Astrocyte (in vitro differentiated cells and primary cell): ENCODE data around the gene EIF3J. TPM values are rescaled to one million over a fixed set of nuclear protein-coding genes. Genes with fewer than 3 reads are reported as not detected.

Experiments
- DNase-seq: peaks from one replicate; pipeline ENCODE4 v3.0.0-alpha.2; 2010; ENCODE audit warnings: low read depth
- FAIRE-seq: peaks from 2 replicates; lab custom pipeline; 2011; peaks lifted over from hg19 to GRCh38; lab: Jason Lieb, UNC
- H2AFZ ChIP-seq: 2 replicates; pipeline ENCODE4 v1.6.0; 2012; ENCODE audit warnings: low read depth, low read length, inconsistent platforms
- H3K27ac ChIP-seq: 2 replicates; pipeline ENCODE4 v1.5.1; 2011; ENCODE audit warnings: low read depth, low read length, inconsistent platforms
- H3K27me3 ChIP-seq: 2 replicates; pipeline ENCODE4 v1.6.0; 2011; ENCODE audit warnings: low read length, inconsistent platforms; ENCODE audit not compliant: insufficient read depth
- H3K36me3 ChIP-seq: 2 replicates; pipeline ENCODE4 v1.5.1; 2011; ENCODE audit warnings: low read length, inconsistent platforms; ENCODE audit not compliant: insufficient read depth
- H3K4me1 ChIP-seq: 2 replicates; pipeline ENCODE4 v1.5.1; 2011; ENCODE audit warnings: low read length, inconsistent platforms; ENCODE audit not compliant: insufficient read depth
- H3K4me2 ChIP-seq: 2 replicates; pipeline ENCODE4 v1.6.0; 2012; ENCODE audit warnings: low read length, inconsistent platforms
- H3K4me3 ChIP-seq: 2 replicates; pipeline ENCODE4 v1.5.1; 2011; ENCODE audit warnings: low read depth, mild to moderate bottlenecking, low read length, inconsistent platforms; ENCODE audit not compliant: insufficient read depth
- H3K79me2 ChIP-seq: 2 replicates; pipeline ENCODE4 v1.6.0; 2012; ENCODE audit warnings: mild to moderate bottlenecking, low read length, inconsistent platforms; ENCODE audit not compliant: insufficient read depth
- H3K9ac ChIP-seq: 2 replicates; pipeline ENCODE4 v1.6.0; 2012; ENCODE audit warnings: mild to moderate bottlenecking, low read length, inconsistent platforms
- H3K9me3 ChIP-seq: 2 replicates; pipeline ENCODE4 v1.5.1; 2012; ENCODE audit warnings: low read depth, mild to moderate bottlenecking, low read length, inconsistent platforms; ENCODE audit not compliant: insufficient read depth
- H4K20me1 ChIP-seq: 2 replicates; pipeline ENCODE4 v1.6.0; 2012; ENCODE audit warnings: low read length, inconsistent platforms; ENCODE audit not compliant: insufficient read depth
- H3K27ac Mint-ChIP-seq: one replicate; pipeline ENCODE4 v1.8.0; 2021; ENCODE audit warnings: mild to moderate bottlenecking, mixed read lengths; ENCODE audit not compliant: unreplicated experiment
- H3K27me3 Mint-ChIP-seq: one replicate; pipeline ENCODE4 v1.8.0; 2021; ENCODE audit warnings: low read depth, mixed read lengths; ENCODE audit not compliant: unreplicated experiment
- H3K36me3 Mint-ChIP-seq: one replicate; pipeline ENCODE4 v1.8.0; 2021; ENCODE audit warnings: low read depth, mixed read lengths; ENCODE audit not compliant: unreplicated experiment
- H3K4me1 Mint-ChIP-seq: one replicate; pipeline ENCODE4 v1.8.0; 2021; ENCODE audit warnings: low read depth, mixed read lengths; ENCODE audit not compliant: unreplicated experiment
- H3K4me3 Mint-ChIP-seq: one replicate; pipeline ENCODE4 v1.8.0; 2021; ENCODE audit warnings: mild to moderate bottlenecking, moderate library complexity, mixed read lengths; ENCODE audit not compliant: unreplicated experiment
- H3K9me3 Mint-ChIP-seq: one replicate; pipeline ENCODE4 v1.8.0; 2021; ENCODE audit warnings: mild to moderate bottlenecking, mixed read lengths; ENCODE audit not compliant: unreplicated experiment
- CTCF ChIP-seq: IDR thresholded peaks from 2 replicates; pipeline ENCODE4 v1.5.1; 2011; ENCODE audit warnings: low read depth, mild to moderate bottlenecking, inconsistent platforms, low read length, moderate library complexity; ENCODE audit not compliant: insufficient read depth
- EZH2 ChIP-seq: IDR thresholded peaks from 2 replicates; pipeline ENCODE4 v1.6.1; 2012; ENCODE audit warnings: mild to moderate bottlenecking, low read length, inconsistent platforms; ENCODE audit not compliant: insufficient read depth
- total RNA-seq: library from RNA; stranded (reverse); gene quantifications from 2 replicates; pipeline ENCODE4 v1.2.1, GENCODE V29; 2021

Gene EIF3J
- total RNA-seq, 1 donor from 2014 or later, result 133 TPM

GRCh38 chr15:44598892-44599291 lies 61.9 kb downstream of the EIF3J start:
- no peaks in the 10 kb centered on the region for H3K9me3 Mint-ChIP-seq
- Histone ChIP-seq H3K9me3 (no peaks in the 10 kb centered on the region), H3K4me2 (no peak overlapping the region), H3K27me3 (no peaks in the 10 kb centered on the region), H4K20me1 (no peaks in the 10 kb centered on the region), H3K4me3 (no peak overlapping the region), H3K9ac (no peak overlapping the region), H3K36me3 (peaks cover 19% of the 10 kb centered on the region), H3K4me1 (peaks cover 3% of the 10 kb centered on the region), H2AFZ (no peak overlapping the region), H3K27ac (no peak overlapping the region), H3K79me2 (no peaks in the 10 kb centered on the region)
- H3K36me3 Mint-ChIP-seq, result peaks cover 14% of the 10 kb centered on the region
- FAIRE-seq (no peak), DNase-seq (peak; percentile 88)
- H3K4me3 Mint-ChIP-seq, result no peak overlapping the region
- no peak overlapping the region for H3K27ac Mint-ChIP-seq
- no peaks in the 10 kb centered on the region for H3K27me3 Mint-ChIP-seq
- peaks cover 3% of the 10 kb centered on the region for H3K4me1 Mint-ChIP-seq
- TF ChIP-seq CTCF (no peak), EZH2 (no peak)

DNA sequence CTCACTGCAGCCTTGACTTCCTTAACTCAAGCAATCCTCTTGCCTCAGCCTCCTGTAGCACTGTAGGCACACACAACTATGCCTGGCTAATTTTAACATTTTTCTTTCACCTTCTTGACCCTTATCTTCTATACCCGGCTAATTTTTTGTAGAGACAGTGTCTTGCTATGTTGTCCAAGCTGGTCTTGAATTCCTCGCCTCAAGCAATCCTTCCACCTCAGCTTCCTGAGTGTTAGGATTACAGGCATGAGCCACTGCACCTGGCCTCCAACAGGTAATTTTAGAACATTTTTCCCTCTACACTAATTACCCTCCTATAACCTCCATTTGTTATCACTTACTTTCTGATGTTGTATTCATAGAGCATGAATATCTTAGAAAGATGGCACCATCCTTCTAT lies 66.2 kb downstream of the EIF3J start:
- Mint-ChIP-seq H3K9me3 (no peaks in the 10 kb centered on the region), H3K4me3 (no peak overlapping the region), H3K36me3 (peaks cover 15% of the 10 kb centered on the region), H3K4me1 (peaks cover 3% of the 10 kb centered on the region), H3K27ac (no peak overlapping the region), H3K27me3 (no peaks in the 10 kb centered on the region)
- FAIRE-seq, result no peak
- no peak for DNase-seq
- TF ChIP-seq CTCF (no peak), EZH2 (no peak)
- H3K79me2 ChIP-seq, result no peaks in the 10 kb centered on the region
- no peak overlapping the region for H3K27ac ChIP-seq
- H4K20me1 ChIP-seq, result no peaks in the 10 kb centered on the region
- H3K9ac ChIP-seq, result no peak overlapping the region
- no peak overlapping the region for H3K4me2 ChIP-seq
- peaks cover 28% of the 10 kb centered on the region for H3K36me3 ChIP-seq
- H2AFZ ChIP-seq, result no peak overlapping the region
- H3K4me3 ChIP-seq, result no peak overlapping the region
- H3K27me3 ChIP-seq, result no peaks in the 10 kb centered on the region
- peaks cover 3% of the 10 kb centered on the region for H3K4me1 ChIP-seq
- no peaks in the 10 kb centered on the region for H3K9me3 ChIP-seq

DNA sequence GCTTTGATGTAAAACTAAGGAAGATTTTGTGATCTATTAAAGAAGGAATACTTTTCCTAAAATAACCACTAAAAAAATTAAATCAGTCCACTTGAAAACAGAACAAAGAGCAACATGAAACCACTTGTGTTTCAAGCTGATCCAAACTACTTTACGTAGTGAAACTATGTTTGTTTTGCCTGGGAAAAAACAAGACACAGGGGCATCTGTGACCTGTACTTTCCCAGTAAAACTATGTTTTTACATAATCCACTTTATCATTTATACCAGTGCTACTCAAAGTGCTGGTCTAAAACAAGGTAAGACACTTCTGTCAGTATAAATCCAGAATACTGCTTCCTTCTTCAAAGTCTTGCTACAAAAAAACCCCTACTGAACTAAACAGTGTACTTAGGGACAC lies 69.8 kb downstream of the EIF3J start:
- TF ChIP-seq EZH2, result no peak
- no peak for TF ChIP-seq CTCF
- Mint-ChIP-seq H3K36me3 (peaks cover 13% of the 10 kb centered on the region), H3K4me3 (no peak overlapping the region), H3K27me3 (no peaks in the 10 kb centered on the region), H3K4me1 (no peaks in the 10 kb centered on the region), H3K27ac (no peak overlapping the region), H3K9me3 (no peaks in the 10 kb centered on the region)
- Histone ChIP-seq H4K20me1 (no peaks in the 10 kb centered on the region), H3K9ac (no peak overlapping the region), H3K27me3 (no peaks in the 10 kb centered on the region), H3K4me1 (no peaks in the 10 kb centered on the region), H2AFZ (no peak overlapping the region), H3K36me3 (peaks cover 29% of the 10 kb centered on the region), H3K9me3 (no peaks in the 10 kb centered on the region), H3K4me3 (no peak overlapping the region), H3K79me2 (no peaks in the 10 kb centered on the region), H3K4me2 (no peak overlapping the region), H3K27ac (no peak overlapping the region)
- FAIRE-seq (no peak), DNase-seq (no peak)

Other genes with a start within 250 kb of the EIF3J start
- 71.0 and 75.5 TPM in 2 replicates for gene GOLM2, start 248.4 kb upstream of the EIF3J start, total RNA-seq
- gene CTDSPL2, start 109.5 kb upstream of the EIF3J start, total RNA-seq, result 39.8 and 40.4 TPM in 2 replicates
- 34.4 and 37.9 TPM in 2 replicates for gene SPG11, start 126.5 kb downstream of the EIF3J start, total RNA-seq
- 0.41 and 1.2 TPM in 2 replicates for gene PATL2, start 174.2 kb downstream of the EIF3J start, total RNA-seq
- 1,708 and 2,284 TPM in 2 replicates for gene B2M, start 174.4 kb downstream of the EIF3J start, total RNA-seq
- gene TRIM69, start 199.4 kb downstream of the EIF3J start, total RNA-seq, result 32.8 and 37.2 TPM in 2 replicates